ENCODE data around the gene TACO1. TPM values are rescaled to one million over a fixed set of nuclear protein-coding genes. Genes with fewer than 3 reads are reported as not detected.

The TACO1 gene
- total RNA-seq, 1 donor from 2014 or later: 16.2 TPM

DNA sequence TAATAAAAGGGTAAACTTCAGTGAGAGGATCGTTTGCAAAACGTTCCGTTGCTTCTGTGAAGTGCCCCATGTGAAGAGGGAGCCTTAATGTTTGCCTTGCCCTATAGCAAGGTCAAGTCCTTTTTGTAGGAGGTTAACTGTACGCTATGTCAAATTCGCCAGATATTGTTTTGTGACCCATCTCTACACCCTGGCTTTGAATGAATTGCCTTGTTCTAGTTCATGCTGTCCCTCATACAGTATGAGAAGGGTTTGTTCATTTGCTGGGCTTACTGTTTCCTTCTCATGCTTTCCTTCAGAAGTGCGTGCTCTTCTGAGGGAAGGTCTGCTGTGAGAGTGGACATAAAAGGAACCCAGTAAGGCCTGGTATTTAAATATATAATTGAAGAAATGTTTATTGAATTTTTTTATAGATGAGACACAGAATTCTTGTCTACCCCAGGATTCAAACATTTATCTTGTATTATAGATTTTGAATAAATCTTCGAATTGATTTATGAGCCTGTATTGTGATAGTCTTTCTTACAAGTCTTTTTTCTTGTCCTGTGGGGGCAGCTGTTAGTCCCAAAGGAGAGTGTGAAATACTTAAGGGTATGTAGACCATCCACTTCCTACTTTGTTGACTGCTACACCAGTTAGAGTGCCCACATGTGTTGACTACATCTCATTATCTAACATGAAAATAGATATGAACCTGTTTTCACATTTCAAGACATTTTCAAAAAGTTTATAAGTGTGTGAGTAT, 23.3 kb downstream of the TACO1 start:
- no peaks in the 10 kb centered on the region for H3K9me3 Mint-ChIP-seq
- H3K36me3 Mint-ChIP-seq: no peaks in the 10 kb centered on the region
- peaks cover 18% of the 10 kb centered on the region for H3K4me1 Mint-ChIP-seq
- DNase-seq (ENCODE audit: low spot score in 2 of 2, unreplicated experiment in 2 of 2): no peak
- no peaks in the 10 kb centered on the region for H3K27me3 Mint-ChIP-seq (ENCODE audit: low read depth)
- peak overlapping the region; percentile 99 for H3K4me3 Mint-ChIP-seq
- no peak overlapping the region for H3K27ac Mint-ChIP-seq
- TF ChIP-seq, protein P1, sequence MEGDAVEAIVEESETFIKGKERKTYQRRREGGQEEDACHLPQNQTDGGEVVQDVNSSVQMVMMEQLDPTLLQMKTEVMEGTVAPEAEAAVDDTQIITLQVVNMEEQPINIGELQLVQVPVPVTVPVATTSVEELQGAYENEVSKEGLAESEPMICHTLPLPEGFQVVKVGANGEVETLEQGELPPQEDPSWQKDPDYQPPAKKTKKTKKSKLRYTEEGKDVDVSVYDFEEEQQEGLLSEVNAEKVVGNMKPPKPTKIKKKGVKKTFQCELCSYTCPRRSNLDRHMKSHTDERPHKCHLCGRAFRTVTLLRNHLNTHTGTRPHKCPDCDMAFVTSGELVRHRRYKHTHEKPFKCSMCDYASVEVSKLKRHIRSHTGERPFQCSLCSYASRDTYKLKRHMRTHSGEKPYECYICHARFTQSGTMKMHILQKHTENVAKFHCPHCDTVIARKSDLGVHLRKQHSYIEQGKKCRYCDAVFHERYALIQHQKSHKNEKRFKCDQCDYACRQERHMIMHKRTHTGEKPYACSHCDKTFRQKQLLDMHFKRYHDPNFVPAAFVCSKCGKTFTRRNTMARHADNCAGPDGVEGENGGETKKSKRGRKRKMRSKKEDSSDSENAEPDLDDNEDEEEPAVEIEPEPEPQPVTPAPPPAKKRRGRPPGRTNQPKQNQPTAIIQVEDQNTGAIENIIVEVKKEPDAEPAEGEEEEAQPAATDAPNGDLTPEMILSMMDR (IDR thresholded peaks at IDR 0.05; ENCODE audit: unreplicated experiment): no peak

DNA sequence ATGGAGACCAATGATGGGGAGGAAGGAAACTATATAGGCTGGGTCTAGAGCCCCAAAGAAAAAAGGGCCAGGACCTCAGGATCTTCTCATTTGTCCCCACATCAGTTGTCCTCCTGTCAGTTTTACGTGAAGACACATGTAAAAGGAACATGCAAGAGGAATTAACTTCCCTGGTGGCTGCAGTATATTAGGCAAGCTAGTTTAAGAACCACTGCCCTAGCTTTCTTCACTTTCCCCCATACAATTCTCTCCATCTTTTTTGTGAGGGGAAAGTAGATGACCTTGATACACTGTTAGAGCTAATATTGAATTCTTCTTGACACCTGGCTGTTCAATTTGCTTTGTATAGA, 23.8 kb downstream of the TACO1 start:
- no peaks in the 10 kb centered on the region for H3K9me3 Mint-ChIP-seq
- no peaks in the 10 kb centered on the region for H3K36me3 Mint-ChIP-seq
- peaks cover 18% of the 10 kb centered on the region for H3K4me1 Mint-ChIP-seq
- no peak overlapping the region for H3K27ac Mint-ChIP-seq
- no peak overlapping the region for H3K4me3 Mint-ChIP-seq
- DNase-seq (ENCODE audit: low spot score in 2 of 2, unreplicated experiment in 2 of 2): no peak
- no peaks in the 10 kb centered on the region for H3K27me3 Mint-ChIP-seq (ENCODE audit: low read depth)
- TF ChIP-seq, protein P1 (IDR thresholded peaks at IDR 0.05; ENCODE audit: unreplicated experiment): no peak

DNA sequence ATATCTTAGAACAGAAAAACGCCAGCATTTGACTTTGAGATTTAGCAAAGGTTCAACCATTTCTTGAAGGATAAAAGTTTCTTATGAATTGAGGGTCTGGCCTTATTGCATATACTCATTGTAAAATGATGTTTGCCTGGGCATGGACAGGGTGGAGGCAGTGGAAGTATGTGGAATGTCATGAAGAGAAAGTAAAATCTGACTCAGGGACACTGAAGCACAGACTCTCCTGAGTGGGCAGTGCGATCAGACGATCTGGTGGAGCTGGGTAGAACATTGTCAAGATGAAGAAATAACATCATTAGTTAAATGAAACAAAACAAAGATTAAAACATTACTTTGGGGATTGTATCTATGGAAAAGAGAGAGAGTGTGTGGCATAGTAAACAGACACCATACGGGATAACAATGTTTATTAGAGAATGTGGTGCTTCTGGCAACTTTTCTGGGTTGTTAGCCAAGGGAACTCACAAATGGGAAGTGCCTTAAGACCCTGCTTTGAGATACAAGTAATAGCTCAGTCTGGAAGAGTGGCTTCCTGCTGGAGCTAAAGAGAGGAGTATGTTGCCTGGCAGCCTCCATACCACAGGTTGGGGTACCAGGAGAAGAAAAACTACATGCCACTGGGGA, 26.0 kb downstream of the TACO1 start:
- Mint-ChIP-seq H3K36me3 (no peaks in the 10 kb centered on the region), H3K9me3 (no peaks in the 10 kb centered on the region), H3K4me1 (peaks cover 14% of the 10 kb centered on the region), H3K27me3 (ENCODE audit: low read depth) (no peaks in the 10 kb centered on the region), H3K4me3 (no peak overlapping the region), H3K27ac (no peak overlapping the region)
- DNase-seq (ENCODE audit: low spot score in 2 of 2, unreplicated experiment in 2 of 2): no peak
- TF ChIP-seq, protein P1 (IDR thresholded peaks at IDR 0.05; ENCODE audit: unreplicated experiment): no peak

DNA sequence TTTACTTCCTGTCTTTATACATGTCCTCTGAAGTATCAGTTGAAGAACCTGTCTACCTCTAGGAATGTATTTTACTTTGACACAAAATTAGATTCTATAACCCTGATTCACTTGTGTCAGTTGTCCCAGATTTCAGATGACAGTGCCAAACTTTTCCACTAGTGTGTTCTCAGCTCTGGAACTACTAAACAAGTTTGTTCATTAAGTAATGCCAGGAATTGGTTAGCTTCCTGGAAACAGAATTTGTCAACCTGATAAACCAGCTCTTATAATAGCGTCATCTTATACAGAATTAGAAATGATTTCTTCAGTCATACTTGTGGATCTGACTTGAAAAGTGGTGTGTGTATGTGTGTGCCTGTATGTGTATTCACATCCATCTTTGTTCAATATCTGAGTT, 28.9 kb downstream of the TACO1 start:
- no peak for DNase-seq (ENCODE audit: low spot score in 2 of 2, unreplicated experiment in 2 of 2)
- Mint-ChIP-seq H3K4me1 (peaks cover 14% of the 10 kb centered on the region), H3K9me3 (no peaks in the 10 kb centered on the region), H3K27ac (peak overlapping the region; percentile 23), H3K36me3 (peaks cover 2% of the 10 kb centered on the region), H3K27me3 (ENCODE audit: low read depth) (no peaks in the 10 kb centered on the region), H3K4me3 (no peak overlapping the region)
- TF ChIP-seq, protein P1 (IDR thresholded peaks at IDR 0.05; ENCODE audit: unreplicated experiment): no peak

DNA sequence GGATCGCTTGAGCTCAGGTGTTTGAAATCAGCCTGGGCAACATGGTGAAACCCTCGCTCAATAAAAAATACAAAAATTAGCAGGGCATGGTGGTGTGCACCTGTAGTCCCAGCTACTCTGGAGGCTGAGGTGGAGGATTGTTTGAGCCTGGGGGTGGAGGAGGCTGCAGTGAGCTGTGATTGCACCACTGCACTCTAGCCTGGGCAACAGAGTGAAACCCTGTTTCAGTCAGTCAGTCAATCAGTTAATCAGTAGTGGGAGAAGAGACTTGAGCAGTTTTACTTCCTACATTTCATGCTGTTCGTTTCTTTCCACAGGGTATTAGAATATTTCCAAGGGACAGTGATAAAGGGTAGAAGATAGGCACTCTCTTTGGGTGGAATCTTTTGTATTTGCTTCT, 30.4 kb downstream of the TACO1 start:
- Mint-ChIP-seq H3K27me3 (ENCODE audit: low read depth) (no peaks in the 10 kb centered on the region), H3K27ac (no peak overlapping the region), H3K36me3 (peaks cover 2% of the 10 kb centered on the region), H3K4me1 (peaks cover 19% of the 10 kb centered on the region), H3K9me3 (no peaks in the 10 kb centered on the region), H3K4me3 (no peak overlapping the region)
- no peak for DNase-seq (ENCODE audit: low spot score in 2 of 2, unreplicated experiment in 2 of 2)
- TF ChIP-seq, protein P1 (IDR thresholded peaks at IDR 0.05; ENCODE audit: unreplicated experiment): no peak
